GM12801 (cell line): Measurements from ENCODE around the gene DUS1L.

Experiments used
- TF ChIP-seq, protein P1 (sequence below): IDR thresholded peaks from one replicate; pipeline ENCODE4 v1.5.1; 2011; ENCODE audit warnings: control low read depth; ENCODE audit not compliant: insufficient read length; ENCODE audit errors: extremely low read depth

DUS1L gene

GRCh38 chr17:82110298-82110697 is 44.7 kb upstream of the DUS1L start:
- TF ChIP-seq, protein P1, sequence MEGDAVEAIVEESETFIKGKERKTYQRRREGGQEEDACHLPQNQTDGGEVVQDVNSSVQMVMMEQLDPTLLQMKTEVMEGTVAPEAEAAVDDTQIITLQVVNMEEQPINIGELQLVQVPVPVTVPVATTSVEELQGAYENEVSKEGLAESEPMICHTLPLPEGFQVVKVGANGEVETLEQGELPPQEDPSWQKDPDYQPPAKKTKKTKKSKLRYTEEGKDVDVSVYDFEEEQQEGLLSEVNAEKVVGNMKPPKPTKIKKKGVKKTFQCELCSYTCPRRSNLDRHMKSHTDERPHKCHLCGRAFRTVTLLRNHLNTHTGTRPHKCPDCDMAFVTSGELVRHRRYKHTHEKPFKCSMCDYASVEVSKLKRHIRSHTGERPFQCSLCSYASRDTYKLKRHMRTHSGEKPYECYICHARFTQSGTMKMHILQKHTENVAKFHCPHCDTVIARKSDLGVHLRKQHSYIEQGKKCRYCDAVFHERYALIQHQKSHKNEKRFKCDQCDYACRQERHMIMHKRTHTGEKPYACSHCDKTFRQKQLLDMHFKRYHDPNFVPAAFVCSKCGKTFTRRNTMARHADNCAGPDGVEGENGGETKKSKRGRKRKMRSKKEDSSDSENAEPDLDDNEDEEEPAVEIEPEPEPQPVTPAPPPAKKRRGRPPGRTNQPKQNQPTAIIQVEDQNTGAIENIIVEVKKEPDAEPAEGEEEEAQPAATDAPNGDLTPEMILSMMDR = no peak

- TF ChIP-seq, protein P1 = no peak
Measured at GRCh38 chr17:82108961-82109475, 43.4 kb upstream of the DUS1L start.

DNA sequence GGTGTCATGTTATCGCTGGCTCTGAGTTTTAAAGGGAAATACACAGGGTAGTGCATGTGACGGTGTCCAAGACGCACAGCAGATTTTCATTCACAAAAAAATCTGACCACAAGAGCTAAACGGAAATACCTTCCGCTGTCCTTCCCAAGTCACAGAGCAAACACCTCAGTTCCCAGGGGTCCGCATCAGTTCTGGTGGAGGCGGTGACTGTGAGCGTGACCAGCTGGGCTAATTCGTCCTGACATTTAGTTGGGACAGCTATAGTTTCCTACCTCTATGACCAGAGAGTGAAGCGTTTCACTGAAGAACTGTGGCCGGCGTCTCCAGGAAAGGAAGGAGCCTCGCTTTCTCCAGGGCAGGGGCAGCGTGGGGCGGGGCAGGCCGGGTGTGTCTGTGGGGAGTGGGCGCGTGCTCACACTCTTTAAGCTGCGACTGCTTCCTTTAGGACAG is 42.9 kb upstream of the DUS1L start:
- TF ChIP-seq, protein P1 = no peak

- TF ChIP-seq, protein P1 = no peak
Measured at GRCh38 chr17:82108038-82108437, 42.4 kb upstream of the DUS1L start.

DNA sequence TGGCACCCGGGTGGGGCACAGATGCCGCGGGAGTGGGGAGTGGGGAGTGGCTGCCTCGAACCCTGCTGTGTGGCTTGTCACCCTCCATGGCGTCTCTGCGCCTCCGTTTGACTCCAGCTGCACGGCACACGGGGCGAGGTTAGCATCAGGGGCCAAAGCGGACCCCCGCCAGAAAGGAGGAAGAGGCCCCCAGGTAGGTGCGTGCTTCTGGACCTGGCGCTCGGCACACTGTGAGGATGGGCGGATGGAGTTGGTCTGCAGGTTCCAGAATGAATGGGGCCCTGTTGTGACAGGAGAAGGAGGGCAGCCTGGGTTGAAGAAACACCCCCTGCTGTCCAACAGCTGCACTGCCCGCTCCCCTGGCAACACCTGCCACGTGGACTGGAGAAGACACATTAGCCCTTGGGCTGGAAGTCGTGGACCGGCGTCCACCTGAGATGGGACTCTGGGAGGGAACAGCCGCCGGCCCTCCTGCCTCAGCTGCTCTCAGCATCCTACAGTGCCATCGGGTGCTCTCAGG is 41.8 kb upstream of the DUS1L start:
- TF ChIP-seq, protein P1 = no peak

GRCh38 chr17:82106688-82107305 is 41.2 kb upstream of the DUS1L start:
- TF ChIP-seq, protein P1 = no peak

DNA sequence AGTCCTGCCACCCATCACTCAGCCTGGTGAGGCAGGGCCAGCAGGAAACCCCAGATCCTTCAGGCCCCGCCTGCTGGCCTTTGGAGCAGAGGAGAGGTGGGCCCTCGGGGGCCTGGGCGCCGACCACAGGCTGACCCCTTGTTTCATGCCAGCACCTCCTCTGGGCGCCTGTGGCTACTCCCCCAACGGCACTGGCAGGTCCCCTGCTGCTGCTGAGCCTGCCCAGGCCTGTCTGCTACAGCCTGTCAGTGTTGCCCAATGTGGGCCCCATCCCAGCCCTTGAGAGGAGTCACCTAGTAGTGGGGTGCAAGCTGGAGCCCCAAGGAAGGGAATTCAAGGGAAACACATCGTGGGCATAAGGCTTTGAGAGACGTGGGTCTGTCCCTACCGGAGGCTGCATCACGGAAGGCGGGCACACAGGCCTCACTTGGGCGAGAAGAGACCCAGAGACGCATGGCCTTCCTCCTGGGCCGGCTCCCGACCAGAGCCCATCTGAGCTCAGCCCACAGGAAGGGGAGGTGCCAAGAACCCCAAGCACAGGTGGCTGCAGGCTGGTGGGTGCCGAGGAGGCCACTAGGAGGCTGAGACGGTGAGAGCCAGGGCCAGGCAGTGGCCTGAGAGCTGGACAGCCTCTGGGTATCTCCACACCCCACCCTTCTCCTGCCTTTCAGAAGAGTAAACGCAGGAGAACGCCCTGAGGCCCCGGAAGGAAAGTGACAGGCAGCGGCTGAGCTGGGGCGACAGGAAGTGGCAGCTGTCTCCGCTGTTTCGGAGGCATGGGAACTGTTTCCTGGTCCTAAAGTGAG is 40.5 kb upstream of the DUS1L start:
- TF ChIP-seq, protein P1 = no peak
